Small intestine (tissue), 7 donors: ENCODE measurements around the gene ZC3H13. TPM values are rescaled to one million over a fixed set of nuclear protein-coding genes. Genes with fewer than 3 reads are reported as not detected.

Experiments used
- DNase-seq, 2 donors: peaks; one replicate each; pipeline versions ENCODE4 v3.0.0 to v3.0.0-alpha.2; 2013
- FAIRE-seq: peaks from 2 replicates; lab custom pipeline; 2012; peaks lifted over from hg19 to GRCh38; lab: Jason Lieb, UNC
- H3K27ac ChIP-seq, 3 donors: one replicate each; pipeline ENCODE4 v1.5.1; 2013; ENCODE audit warnings: low read length in 2 of 3, mild to moderate bottlenecking in 2 of 3, control low read depth in 1 of 3, inconsistent platforms in 1 of 3, low read depth in 1 of 3, moderate library complexity in 1 of 3
- H3K27me3 ChIP-seq, 3 donors: one replicate each; pipeline ENCODE4 v1.6.1; 2013; ENCODE audit warnings: low read length in 3 of 3, inconsistent platforms in 1 of 3; ENCODE audit not compliant: control insufficient read depth in 3 of 3, insufficient read depth in 3 of 3
- H3K36me3 ChIP-seq, 3 donors: one replicate each; pipeline ENCODE4 v1.6.1; 2013; ENCODE audit warnings: low read length in 3 of 3, inconsistent platforms in 1 of 3, low read depth in 1 of 3, mild to moderate bottlenecking in 1 of 3, moderate library complexity in 1 of 3; ENCODE audit not compliant: control insufficient read depth in 3 of 3, insufficient read depth in 2 of 3
- H3K4me1 ChIP-seq, 3 donors: one replicate each; pipeline ENCODE4 v1.6.1; 2013; ENCODE audit warnings: low read length in 2 of 3, inconsistent platforms in 1 of 3, low read depth in 1 of 3, mild to moderate bottlenecking in 1 of 3, moderate library complexity in 1 of 3; ENCODE audit not compliant: control insufficient read depth in 3 of 3, insufficient read depth in 2 of 3
- H3K4me3 ChIP-seq, 3 donors: one replicate each; pipeline ENCODE4 v1.5.1; 2013; ENCODE audit warnings: low read length in 3 of 3, control low read depth in 1 of 3, inconsistent platforms in 1 of 3, low read depth in 1 of 3, mild to moderate bottlenecking in 1 of 3, moderate library complexity in 1 of 3
- H3K9me3 ChIP-seq, 2 donors: one replicate each; pipeline ENCODE4 v1.6.1; 2013; ENCODE audit warnings: low read depth in 1 of 2, low read length in 1 of 2; ENCODE audit not compliant: control insufficient read depth in 2 of 2, insufficient read depth in 1 of 2
- WGBS, 3 donors: extraction: QIAGEN DNeasy Blood & Tissue Kit; methylation state at CpG; one replicate each; pipeline ENCODE4 v1.1.7; 2013; 5-methylcytosine and 5-hydroxymethylcytosine counted together
- polyA plus RNA-seq, 4 donors: library from polyadenylated mRNA; stranded (reverse) in 3 of 4; unstranded in 1 of 4; fragments of 200-250 nt in 3 of 4; fragments of 120-200 nt in 1 of 4; gene quantifications; one replicate each; pipeline versions ENCODE4 v1.2.1 to v1.2.3, GENCODE V29; 2013
- donor health status: healthy with polysubstance abuse.
- donor health status: control.
- donor health status: control.
- donor health status: Bipolar disorder and iron deficiency.
- donor health status: healthy.

Gene ZC3H13
- polyA plus RNA-seq, 4 donors = 9.2 to 34.5 (median 10.8) TPM

DNA sequence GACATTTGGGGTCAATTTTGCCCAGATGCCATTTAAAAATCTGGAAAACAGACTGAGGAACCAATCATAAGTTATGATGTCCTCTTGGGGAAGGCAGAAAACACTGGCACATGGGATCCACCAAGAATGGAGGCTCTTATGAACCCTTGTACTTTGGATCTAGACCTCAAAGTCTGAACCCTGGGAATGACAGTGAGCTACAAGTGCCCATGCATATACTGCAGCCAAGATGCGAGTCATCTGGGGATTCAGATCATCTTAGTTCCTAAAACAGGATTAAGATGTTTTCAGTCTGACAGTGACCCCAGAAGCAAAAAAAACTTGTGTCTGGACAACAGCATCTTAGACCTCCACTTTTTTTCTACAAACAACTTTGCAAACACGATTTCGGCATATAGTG lies 100.8 kb downstream of the ZC3H13 start:
- FAIRE-seq = no peak
- peaks cover 0 to 3% (median 0%) of the 10 kb centered on the region in 3 donors for H3K36me3 ChIP-seq
- no peak overlapping the region for H3K27ac ChIP-seq
- DNase-seq = peak; percentile 16 to 56
- no peaks in the 10 kb centered on the region for H3K27me3 ChIP-seq
- no peaks in the 10 kb centered on the region for H3K4me1 ChIP-seq
- H3K9me3 ChIP-seq = no peaks in the 10 kb centered on the region
- no peak overlapping the region for H3K4me3 ChIP-seq
- WGBS, 3 donors = 93 to 94% (median 94%) methylated on average over 3 of the region's 3 CpGs

DNA sequence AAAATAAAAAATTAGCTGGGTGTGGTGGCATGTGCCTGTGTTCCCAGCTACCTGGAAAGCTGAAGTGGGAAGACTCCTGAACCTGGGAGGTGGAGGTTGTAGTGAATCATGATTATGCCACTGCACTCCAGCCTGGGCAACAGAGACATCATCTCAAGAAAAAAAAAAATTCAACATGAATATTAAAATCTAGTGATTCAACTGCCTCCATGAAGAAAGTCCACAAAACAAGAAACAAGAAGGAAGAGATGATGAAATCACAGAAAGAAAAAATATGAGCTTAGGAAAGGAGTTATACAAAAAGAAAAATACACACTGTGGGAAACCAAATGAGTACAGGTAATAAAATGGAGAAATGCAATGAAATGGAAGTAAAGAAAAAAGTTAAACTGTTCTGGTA lies 101.4 kb downstream of the ZC3H13 start:
- Histone ChIP-seq H3K27ac (no peak overlapping the region), H3K27me3 (peaks cover 0 to 2% (median 0%) of the 10 kb centered on the region in 3 donors), H3K4me3 (no peak overlapping the region), H3K4me1 (no peaks in the 10 kb centered on the region), H3K9me3 (no peaks in the 10 kb centered on the region), H3K36me3 (peaks cover 0 to 3% (median 0%) of the 10 kb centered on the region in 3 donors)
- no peak for DNase-seq
- FAIRE-seq = no peak

DNA sequence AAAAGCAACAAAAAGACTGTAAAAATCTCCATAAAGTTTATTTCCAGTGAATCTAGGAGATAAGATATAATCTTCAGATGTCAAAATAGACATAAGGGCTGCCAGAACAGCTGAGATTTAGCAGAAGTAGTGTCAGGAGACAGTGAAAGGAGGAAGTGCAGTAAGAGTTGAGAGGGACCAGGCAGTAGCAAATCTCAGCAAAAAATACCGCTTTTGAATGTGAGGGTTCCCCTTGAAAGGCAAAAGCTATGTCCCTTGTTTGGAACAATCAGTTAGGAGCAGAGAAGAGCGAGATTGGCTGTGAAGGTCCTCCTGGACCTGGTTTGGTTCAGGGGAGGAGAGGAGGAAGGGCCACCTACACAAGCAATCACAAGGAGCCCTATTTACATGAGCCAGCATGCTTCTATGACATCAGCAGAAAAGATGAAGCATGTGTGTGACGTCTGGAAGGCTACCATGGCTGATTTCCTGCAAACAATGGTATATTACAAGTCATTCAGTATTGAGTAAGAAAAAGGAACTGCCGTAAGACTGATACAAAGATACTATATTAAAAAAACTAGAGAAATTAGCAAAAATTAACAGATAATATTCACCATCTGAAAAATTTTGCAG lies 102.1 kb downstream of the ZC3H13 start:
- H3K27ac ChIP-seq = peak overlapping the region in 1 of 3 donors; percentile 22
- no peak for FAIRE-seq
- WGBS, 3 donors = 75 to 89% (median 87%) methylated on average over 4 of the region's 4 CpGs

DNA sequence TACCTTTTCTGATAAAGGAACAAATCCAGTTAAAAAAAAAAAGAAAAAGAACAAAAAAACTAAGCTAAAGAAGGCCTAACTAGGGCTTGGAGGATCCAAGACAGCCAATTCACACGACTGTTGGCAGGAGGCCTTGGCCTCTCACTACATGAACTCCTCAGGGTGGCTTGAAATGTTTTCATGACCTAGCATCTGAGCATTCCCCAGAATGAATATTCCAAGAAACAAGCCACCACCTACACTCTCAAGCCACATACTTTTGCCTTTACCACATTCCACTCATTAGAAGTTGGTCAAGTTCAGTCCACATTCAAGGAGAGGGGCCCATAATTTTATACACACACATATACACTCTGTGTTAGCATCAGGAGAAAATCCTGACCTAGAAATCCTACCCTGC lies 103.4 kb downstream of the ZC3H13 start:
- H3K27ac ChIP-seq = no peak overlapping the region
- no peak for DNase-seq
- H3K36me3 ChIP-seq = peaks cover 0 to 3% (median 0%) of the 10 kb centered on the region in 3 donors
- 48 to 92% (median 89%) methylated on average over 1 of the region's 1 CpG for WGBS, 3 donors
- peaks cover 0 to 8% (median 0%) of the 10 kb centered on the region in 3 donors for H3K27me3 ChIP-seq
- no peaks in the 10 kb centered on the region for H3K9me3 ChIP-seq
- no peak for FAIRE-seq
- no peak overlapping the region for H3K4me3 ChIP-seq
- H3K4me1 ChIP-seq = no peaks in the 10 kb centered on the region

More for the DNA sequence above, 102.1 kb downstream of the ZC3H13 start:
- Histone ChIP-seq H3K4me3 (no peak overlapping the region), H3K4me1 (no peaks in the 10 kb centered on the region), H3K27me3 (peaks cover 0 to 5% (median 0%) of the 10 kb centered on the region in 3 donors), H3K36me3 (peaks cover 0 to 3% (median 0%) of the 10 kb centered on the region in 3 donors), H3K9me3 (no peaks in the 10 kb centered on the region)
- no peak for DNase-seq

DNA sequence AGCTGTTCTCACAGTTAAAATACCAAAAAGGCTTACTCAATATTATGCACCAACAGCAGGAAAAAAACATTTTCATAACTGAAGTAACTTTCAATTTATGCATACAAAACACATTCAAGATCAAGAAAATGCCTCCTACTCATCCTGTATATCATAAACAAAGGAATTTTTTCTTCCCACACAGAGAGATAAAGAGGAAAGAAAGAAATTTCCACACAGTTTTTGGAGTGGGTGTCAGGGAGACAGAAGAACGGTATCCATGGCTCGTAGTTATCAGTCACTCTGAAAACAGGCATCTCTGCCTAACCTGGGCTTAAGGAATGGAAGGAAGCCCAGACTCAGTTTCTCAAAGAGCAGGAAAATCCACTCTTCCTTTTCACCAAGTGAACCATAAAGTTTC lies 108.6 kb downstream of the ZC3H13 start:
- no peak for DNase-seq
- no peaks in the 10 kb centered on the region for H3K36me3 ChIP-seq
- no peak overlapping the region for H3K4me3 ChIP-seq
- FAIRE-seq = no peak
- WGBS, 3 donors = 66 to 76% (median 74%) methylated on average over 2 of the region's 2 CpGs
- H3K9me3 ChIP-seq = no peaks in the 10 kb centered on the region
- H3K27me3 ChIP-seq = peaks cover 0 to 11% (median 0%) of the 10 kb centered on the region in 3 donors
- H3K27ac ChIP-seq = no peak overlapping the region
- H3K4me1 ChIP-seq = no peaks in the 10 kb centered on the region

DNA sequence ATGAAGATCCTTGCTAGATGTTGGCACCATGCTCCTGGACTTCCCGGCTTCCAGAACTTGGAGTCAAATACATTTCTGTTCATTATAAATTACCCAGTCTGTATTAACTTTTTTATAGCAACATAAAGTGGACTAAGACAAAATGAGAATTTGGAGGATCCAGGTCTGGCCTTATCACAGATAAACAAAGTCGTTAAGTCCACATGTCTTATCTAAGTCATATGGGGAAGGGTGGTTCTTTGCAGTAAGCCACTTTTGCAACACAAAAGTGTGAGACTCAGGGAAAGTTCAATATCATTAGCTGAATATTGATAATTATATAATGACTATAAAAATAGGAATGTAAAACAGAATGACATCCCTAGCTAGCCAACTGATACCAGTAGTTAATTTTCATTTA lies 109.4 kb downstream of the ZC3H13 start:
- no peaks in the 10 kb centered on the region for H3K36me3 ChIP-seq
- no peak overlapping the region for H3K4me3 ChIP-seq
- DNase-seq (no peak), FAIRE-seq (no peak)
- peaks cover 0 to 11% (median 0%) of the 10 kb centered on the region in 3 donors for H3K27me3 ChIP-seq
- H3K4me1 ChIP-seq = no peaks in the 10 kb centered on the region
- H3K9me3 ChIP-seq = no peaks in the 10 kb centered on the region
- no peak overlapping the region for H3K27ac ChIP-seq
- WGBS, 3 donors = 56 to 64% (median 56%) methylated on average over 2 of the region's 2 CpGs

DNA sequence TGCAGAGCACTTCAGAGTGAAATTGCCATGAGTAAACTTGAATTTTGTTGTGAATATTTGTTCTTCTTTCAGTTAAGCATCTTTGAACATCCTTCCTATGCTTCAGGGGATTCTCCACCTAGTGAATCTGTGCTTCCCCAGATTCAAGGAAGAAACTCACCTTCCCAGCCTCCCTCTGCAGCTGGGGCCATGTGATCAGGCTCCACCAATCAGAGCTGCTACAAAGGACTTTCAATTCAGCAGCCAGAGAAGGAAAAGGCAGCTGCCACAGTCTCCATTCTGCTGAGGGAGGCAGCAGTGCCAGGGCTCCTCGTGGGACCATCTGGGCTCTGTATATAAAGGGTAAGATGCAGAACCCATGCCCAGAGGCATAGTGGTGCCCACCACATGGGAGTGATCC lies 111.3 kb downstream of the ZC3H13 start:
- 16 to 59% (median 42%) methylated on average over 1 of the region's 1 CpG for WGBS, 3 donors
- Histone ChIP-seq H3K27ac (no peak overlapping the region), H3K9me3 (no peaks in the 10 kb centered on the region), H3K27me3 (peaks cover 0 to 9% (median 0%) of the 10 kb centered on the region in 3 donors), H3K36me3 (no peaks in the 10 kb centered on the region), H3K4me3 (no peak overlapping the region), H3K4me1 (no peaks in the 10 kb centered on the region)
- no peak for DNase-seq
- no peak for FAIRE-seq

DNA sequence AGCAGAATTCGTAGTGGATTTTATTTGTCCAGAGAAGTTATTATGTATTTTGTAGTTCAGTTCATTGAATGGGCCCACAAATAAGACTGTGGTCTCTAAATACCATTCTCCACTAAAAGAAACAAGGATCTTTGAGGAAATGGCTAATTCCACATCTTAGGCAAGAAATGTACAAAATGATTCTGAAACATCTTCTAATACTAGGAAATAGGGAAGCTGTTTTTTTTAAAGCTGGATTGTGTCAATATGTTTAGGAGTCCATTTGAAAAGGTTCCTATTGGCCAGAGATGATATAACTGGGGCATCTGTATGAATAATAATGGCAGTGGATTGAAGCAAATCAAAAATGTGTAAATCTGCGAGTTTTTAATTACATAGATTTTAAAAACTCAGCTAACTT lies 112.5 kb downstream of the ZC3H13 start:
- FAIRE-seq (no peak), DNase-seq (no peak)
- 84 to 90% (median 86%) methylated on average over 2 of the region's 2 CpGs for whole genome bisulfite sequencing, 3 donors
- Histone ChIP-seq H3K27ac (no peak overlapping the region), H3K4me3 (no peak overlapping the region), H3K4me1 (no peaks in the 10 kb centered on the region), H3K36me3 (no peaks in the 10 kb centered on the region), H3K9me3 (no peaks in the 10 kb centered on the region), H3K27me3 (peaks cover 0 to 6% (median 0%) of the 10 kb centered on the region in 3 donors)

DNA sequence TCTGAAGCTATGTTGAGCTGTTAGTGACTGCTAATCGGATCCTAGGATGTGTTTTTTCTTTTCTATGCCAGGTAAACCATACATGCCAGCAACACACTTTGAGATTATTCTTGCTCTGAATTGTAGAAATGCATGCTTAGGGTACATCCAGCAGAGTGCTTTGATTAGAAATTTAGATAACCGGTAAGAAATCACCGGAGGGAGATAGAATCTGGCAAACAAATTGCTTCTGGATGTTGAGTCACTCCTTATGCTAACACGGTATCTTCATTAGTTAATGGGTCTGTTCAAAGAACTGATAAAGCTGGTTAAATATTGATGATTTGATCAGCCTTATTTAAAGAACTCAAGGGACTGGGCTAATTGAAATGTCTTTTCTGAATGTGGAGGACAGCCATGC lies 115.9 kb downstream of the ZC3H13 start:
- Histone ChIP-seq H3K4me3 (no peak overlapping the region), H3K27me3 (peaks cover 0 to 5% (median 2%) of the 10 kb centered on the region in 3 donors), H3K27ac (no peak overlapping the region), H3K36me3 (no peaks in the 10 kb centered on the region), H3K4me1 (no peaks in the 10 kb centered on the region), H3K9me3 (no peaks in the 10 kb centered on the region)
- DNase-seq (peak in 1 of 2 donors; percentile 23), FAIRE-seq (no peak)
- WGBS, 3 donors = 13 to 42% (median 22%) methylated on average over 4 of the region's 4 CpGs
